Smooth muscle cell (in vitro differentiated cells): ENCODE measurements around the gene CDK13. TPM values are rescaled to one million over a fixed set of nuclear protein-coding genes. Genes with fewer than 3 reads are reported as not detected.

Source experiments
- DNase-seq: peaks from one replicate; lab custom pipeline; 2025; ENCODE audit not compliant: unreplicated experiment; lab: John Stamatoyannopoulos, UW
- H2AFZ ChIP-seq: fragments of 200-600 bp; sonication (generic); 2 replicates; pipeline ENCODE4 v1.6.0; 2016; ENCODE audit warnings: antibody characterized with exemption, low read depth, mild to moderate bottlenecking
- H3F3A ChIP-seq: fragments of 200-600 bp; sonication (generic); 2 replicates; pipeline ENCODE4 v1.6.0; 2017; ENCODE audit warnings: antibody characterized with exemption, low read depth
- H3K27ac ChIP-seq: fragments of 200-600 bp; sonication (generic); 2 replicates; pipeline ENCODE4 v1.5.1; 2016; ENCODE audit warnings: low read depth, mild to moderate bottlenecking
- H3K27me3 ChIP-seq: fragments of 200-600 bp; sonication (generic); 2 replicates; pipeline ENCODE4 v1.6.1; 2016; ENCODE audit warnings: low read depth, mild to moderate bottlenecking
- H3K36me3 ChIP-seq: fragments of 200-600 bp; sonication (generic); 2 replicates; pipeline ENCODE4 v1.5.1; 2016; ENCODE audit warnings: low read depth
- H3K4me1 ChIP-seq: fragments of 200-600 bp; sonication (generic); 2 replicates; pipeline ENCODE4 v1.5.1; 2016; ENCODE audit warnings: low read depth
- H3K4me2 ChIP-seq: fragments of 200-600 bp; sonication (generic); 2 replicates; pipeline ENCODE4 v1.6.0; 2016; ENCODE audit warnings: mild to moderate bottlenecking
- H3K4me3 ChIP-seq: fragments of 200-600 bp; sonication (generic); 2 replicates; pipeline ENCODE4 v1.5.1; 2016; ENCODE audit warnings: mild to moderate bottlenecking
- H3K79me2 ChIP-seq: fragments of 200-600 bp; sonication (generic); 2 replicates; pipeline ENCODE4 v1.6.0; 2016; ENCODE audit warnings: low read depth, mild to moderate bottlenecking
- H3K9ac ChIP-seq: fragments of 200-600 bp; sonication (generic); 2 replicates; pipeline ENCODE4 v1.6.0; 2016; ENCODE audit warnings: low read depth
- H3K9me3 ChIP-seq: fragments of 200-600 bp; sonication (generic); replicated peaks from 2 replicates; pipeline ENCODE4 v1.5.1; 2016; ENCODE audit warnings: low read depth
- H4K20me1 ChIP-seq: fragments of 200-600 bp; sonication (generic); 2 replicates; pipeline ENCODE4 v1.6.0; 2016; ENCODE audit warnings: low read depth
- WGBS: methylation state at CpG from one replicate; pipeline ENCODE4 v1.1.7; 2016; ENCODE audit warnings: low lambda C conversion rate; 5-methylcytosine and 5-hydroxymethylcytosine counted together
- polyA plus RNA-seq: library from polyadenylated mRNA; unstranded; fragments of >200 nt; fragmentation: Nextera tagmentation; extraction: Ambion mirVana; gene quantifications from 2 replicates; pipeline ENCODE4 v1.2.1, GENCODE V29; 2016
- total RNA-seq: library from RNA; depleted of rRNA; stranded (reverse); fragments of >200 nt; gene quantifications from 2 replicates; pipeline ENCODE4 v1.2.3, GENCODE V29; 2014
- TF ChIP-seq, protein P1 (sequence below): fragments of 200-600 bp; sonication (generic); IDR thresholded peaks from 2 replicates; pipeline ENCODE4 v1.5.1; 2017; ENCODE audit warnings: borderline replicate concordance, mild to moderate bottlenecking, antibody characterized with exemption; ENCODE audit not compliant: insufficient read depth, poor library complexity, severe bottlenecking

Gene CDK13
- total and polyA plus RNA-seq, 2 experiments from 2014 or later: 15.9 to 70.0 TPM

- Histone ChIP-seq H3K27ac (no peak overlapping the region), H3K9ac (no peak overlapping the region), H3K36me3 (peaks cover 20% of the 10 kb centered on the region), H3K4me1 (no peaks in the 10 kb centered on the region), H3F3A (no peaks in the 10 kb centered on the region), H3K79me2 (no peaks in the 10 kb centered on the region), H4K20me1 (peaks cover 42% of the 10 kb centered on the region), H3K27me3 (no peaks in the 10 kb centered on the region), H3K4me3 (no peak overlapping the region), H3K4me2 (no peak overlapping the region), H3K9me3 (no peaks in the 10 kb centered on the region), H2AFZ (no peak overlapping the region)
- WGBS: 60% methylated on average over 1 of the region's 1 CpG
- TF ChIP-seq, protein P1, sequence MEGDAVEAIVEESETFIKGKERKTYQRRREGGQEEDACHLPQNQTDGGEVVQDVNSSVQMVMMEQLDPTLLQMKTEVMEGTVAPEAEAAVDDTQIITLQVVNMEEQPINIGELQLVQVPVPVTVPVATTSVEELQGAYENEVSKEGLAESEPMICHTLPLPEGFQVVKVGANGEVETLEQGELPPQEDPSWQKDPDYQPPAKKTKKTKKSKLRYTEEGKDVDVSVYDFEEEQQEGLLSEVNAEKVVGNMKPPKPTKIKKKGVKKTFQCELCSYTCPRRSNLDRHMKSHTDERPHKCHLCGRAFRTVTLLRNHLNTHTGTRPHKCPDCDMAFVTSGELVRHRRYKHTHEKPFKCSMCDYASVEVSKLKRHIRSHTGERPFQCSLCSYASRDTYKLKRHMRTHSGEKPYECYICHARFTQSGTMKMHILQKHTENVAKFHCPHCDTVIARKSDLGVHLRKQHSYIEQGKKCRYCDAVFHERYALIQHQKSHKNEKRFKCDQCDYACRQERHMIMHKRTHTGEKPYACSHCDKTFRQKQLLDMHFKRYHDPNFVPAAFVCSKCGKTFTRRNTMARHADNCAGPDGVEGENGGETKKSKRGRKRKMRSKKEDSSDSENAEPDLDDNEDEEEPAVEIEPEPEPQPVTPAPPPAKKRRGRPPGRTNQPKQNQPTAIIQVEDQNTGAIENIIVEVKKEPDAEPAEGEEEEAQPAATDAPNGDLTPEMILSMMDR: no peak
- no peak for DNase-seq
These were observed 145.2 kb downstream of the CDK13 start for GRCh38 chr7:40095230-40095629.

DNA sequence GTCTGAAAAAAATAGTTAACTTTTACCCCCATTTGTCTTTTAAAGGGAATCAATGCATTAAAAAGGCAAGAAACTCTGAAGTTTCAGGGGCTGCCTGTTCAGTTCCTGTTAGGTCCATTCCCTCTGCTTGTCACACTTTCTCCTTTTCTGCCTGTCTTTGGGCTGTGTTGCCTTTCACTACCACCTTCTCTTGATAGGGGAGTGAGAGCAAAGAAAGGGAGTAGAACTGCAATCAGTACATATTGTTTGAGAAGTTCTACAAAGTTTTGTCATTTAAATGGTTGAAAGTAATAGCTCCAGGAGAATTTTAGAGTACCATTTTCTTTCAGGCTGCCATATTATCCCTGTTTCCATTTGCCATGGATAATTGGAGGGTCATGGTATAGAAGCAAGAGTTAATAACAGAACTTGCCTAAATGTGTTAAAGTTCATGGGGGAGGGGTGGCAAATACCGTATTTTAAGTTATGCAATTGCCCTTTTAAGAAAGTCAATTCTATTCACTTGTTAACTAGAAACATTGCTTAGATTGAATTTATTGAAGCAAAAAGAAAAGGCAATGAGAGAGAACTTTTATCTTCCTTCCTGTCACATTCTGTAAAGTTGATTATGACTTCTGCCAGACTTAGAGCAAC lies 145.8 kb downstream of the CDK13 start:
- TF ChIP-seq, protein P1: no peak
- Histone ChIP-seq H3K4me3 (no peak overlapping the region), H3K4me1 (no peaks in the 10 kb centered on the region), H2AFZ (no peak overlapping the region), H3K4me2 (no peak overlapping the region), H4K20me1 (peaks cover 42% of the 10 kb centered on the region), H3K9me3 (no peaks in the 10 kb centered on the region), H3K79me2 (no peaks in the 10 kb centered on the region), H3K27ac (no peak overlapping the region), H3F3A (no peaks in the 10 kb centered on the region), H3K27me3 (no peaks in the 10 kb centered on the region), H3K9ac (no peak overlapping the region), H3K36me3 (peaks cover 19% of the 10 kb centered on the region)
- DNase-seq: no peak
- WGBS: 63% methylated on average over 1 of the region's 1 CpG

- Histone ChIP-seq H3K9ac (no peak overlapping the region), H3K79me2 (no peaks in the 10 kb centered on the region), H3K27me3 (no peaks in the 10 kb centered on the region), H2AFZ (no peak overlapping the region), H3F3A (no peaks in the 10 kb centered on the region), H3K4me1 (no peaks in the 10 kb centered on the region), H3K27ac (no peak overlapping the region), H4K20me1 (peaks cover 42% of the 10 kb centered on the region), H3K4me2 (no peak overlapping the region), H3K9me3 (no peaks in the 10 kb centered on the region), H3K4me3 (no peak overlapping the region), H3K36me3 (peaks cover 19% of the 10 kb centered on the region)
- TF ChIP-seq, protein P1: no peak
- 81% methylated on average over 2 of the region's 2 CpGs for WGBS
- no peak for DNase-seq
These were observed 147.7 kb downstream of the CDK13 start for GRCh38 chr7:40097728-40098127.

DNA sequence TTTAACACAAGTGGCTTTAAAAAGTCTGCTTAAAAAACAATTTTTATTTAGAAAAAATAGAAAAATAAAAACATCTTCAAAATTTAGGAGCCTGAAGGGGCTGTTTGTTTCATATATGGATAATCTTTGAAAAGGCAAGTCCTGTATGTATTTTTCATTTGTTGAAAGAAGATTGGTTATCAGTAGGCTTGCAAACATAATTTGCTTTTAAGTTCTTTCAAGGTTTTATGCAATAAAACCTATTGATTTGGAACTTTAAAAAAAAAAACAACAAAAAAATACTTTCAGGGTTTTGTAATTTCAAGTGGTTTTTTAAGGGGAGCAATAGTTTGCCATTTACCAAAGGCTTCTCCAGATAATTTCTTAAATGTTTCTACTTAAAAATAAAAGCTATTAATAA lies 148.8 kb downstream of the CDK13 start:
- no peaks in the 10 kb centered on the region for H3K9me3 ChIP-seq
- H3K27ac ChIP-seq: no peak overlapping the region
- no peak for DNase-seq
- no peak overlapping the region for H3K4me2 ChIP-seq
- H3K79me2 ChIP-seq: no peaks in the 10 kb centered on the region
- H3K27me3 ChIP-seq: no peaks in the 10 kb centered on the region
- TF ChIP-seq, protein P1: no peak
- H2AFZ ChIP-seq: no peak overlapping the region
- peaks cover 46% of the 10 kb centered on the region for H4K20me1 ChIP-seq
- peaks cover 12% of the 10 kb centered on the region for H3K36me3 ChIP-seq
- no peaks in the 10 kb centered on the region for H3F3A ChIP-seq
- no peak overlapping the region for H3K4me3 ChIP-seq
- H3K9ac ChIP-seq: no peak overlapping the region
- H3K4me1 ChIP-seq: no peaks in the 10 kb centered on the region
